ENCODE results near the gene MGAT5B. TPM values are rescaled to one million over a fixed set of nuclear protein-coding genes. Genes with fewer than 3 reads are reported as not detected.

Gene MGAT5B
- total RNA-seq, 1 donor from 2014 or later = 0.20 TPM

DNA sequence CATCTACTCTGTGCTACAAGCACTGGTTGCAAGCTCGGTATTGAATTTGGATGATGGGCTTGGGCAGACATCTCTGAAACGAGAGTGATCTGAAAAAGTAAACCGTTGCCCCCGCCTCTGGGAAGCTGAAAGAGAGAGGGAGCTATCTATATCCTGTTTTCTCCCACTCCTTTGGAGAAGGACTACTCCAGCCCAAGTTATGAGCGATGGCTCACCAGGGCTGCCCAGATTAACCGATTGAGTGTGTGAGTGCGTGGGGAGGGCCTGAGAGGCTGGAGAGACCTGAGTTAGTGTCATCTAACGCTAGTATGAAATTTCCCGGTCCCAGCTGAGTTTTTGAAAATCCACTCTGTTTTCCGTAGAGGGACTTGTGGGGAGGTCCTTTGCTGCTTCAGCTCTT, 11.5 kb downstream of the MGAT5B start:
- Mint-ChIP-seq H3K27me3 (ENCODE audit: low read depth) (peaks cover 28% of the 10 kb centered on the region), H3K36me3 (ENCODE audit: low read depth) (no peaks in the 10 kb centered on the region), H3K4me3 (ENCODE audit: unreplicated experiment) (no peak overlapping the region), H3K4me1 (ENCODE audit: low read depth) (no peaks in the 10 kb centered on the region), H3K27ac (ENCODE audit: unreplicated experiment) (no peak overlapping the region), H3K9me3 (ENCODE audit: low read depth) (peaks cover 3% of the 10 kb centered on the region)
- DNase-seq (ENCODE audit: low spot score) = no peak
- TF ChIP-seq, protein P1, sequence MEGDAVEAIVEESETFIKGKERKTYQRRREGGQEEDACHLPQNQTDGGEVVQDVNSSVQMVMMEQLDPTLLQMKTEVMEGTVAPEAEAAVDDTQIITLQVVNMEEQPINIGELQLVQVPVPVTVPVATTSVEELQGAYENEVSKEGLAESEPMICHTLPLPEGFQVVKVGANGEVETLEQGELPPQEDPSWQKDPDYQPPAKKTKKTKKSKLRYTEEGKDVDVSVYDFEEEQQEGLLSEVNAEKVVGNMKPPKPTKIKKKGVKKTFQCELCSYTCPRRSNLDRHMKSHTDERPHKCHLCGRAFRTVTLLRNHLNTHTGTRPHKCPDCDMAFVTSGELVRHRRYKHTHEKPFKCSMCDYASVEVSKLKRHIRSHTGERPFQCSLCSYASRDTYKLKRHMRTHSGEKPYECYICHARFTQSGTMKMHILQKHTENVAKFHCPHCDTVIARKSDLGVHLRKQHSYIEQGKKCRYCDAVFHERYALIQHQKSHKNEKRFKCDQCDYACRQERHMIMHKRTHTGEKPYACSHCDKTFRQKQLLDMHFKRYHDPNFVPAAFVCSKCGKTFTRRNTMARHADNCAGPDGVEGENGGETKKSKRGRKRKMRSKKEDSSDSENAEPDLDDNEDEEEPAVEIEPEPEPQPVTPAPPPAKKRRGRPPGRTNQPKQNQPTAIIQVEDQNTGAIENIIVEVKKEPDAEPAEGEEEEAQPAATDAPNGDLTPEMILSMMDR (IDR thresholded peaks at IDR 0.05) = no peak

DNA sequence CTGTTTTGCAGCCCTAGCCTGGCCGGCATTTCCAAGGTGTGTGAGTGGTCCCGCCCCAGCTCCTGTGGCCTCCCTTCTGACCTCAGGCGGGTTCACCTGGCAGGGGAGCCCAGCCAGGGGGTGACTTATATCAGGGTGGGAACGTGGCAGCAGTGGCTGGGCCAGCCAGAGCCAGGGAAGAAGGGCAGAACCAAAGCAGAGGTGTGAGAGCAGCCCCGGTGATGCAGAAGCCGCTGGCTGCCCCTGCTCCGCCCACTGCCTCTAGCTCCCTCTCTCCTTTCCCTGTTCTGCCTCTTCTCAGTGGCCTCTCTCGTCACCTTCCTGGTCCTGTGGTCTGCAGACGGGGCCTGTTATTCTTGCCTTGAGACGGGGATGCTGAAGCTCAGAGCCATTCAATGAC, 12.1 kb downstream of the MGAT5B start:
- no peaks in the 10 kb centered on the region for H3K36me3 Mint-ChIP-seq (ENCODE audit: low read depth)

DNA sequence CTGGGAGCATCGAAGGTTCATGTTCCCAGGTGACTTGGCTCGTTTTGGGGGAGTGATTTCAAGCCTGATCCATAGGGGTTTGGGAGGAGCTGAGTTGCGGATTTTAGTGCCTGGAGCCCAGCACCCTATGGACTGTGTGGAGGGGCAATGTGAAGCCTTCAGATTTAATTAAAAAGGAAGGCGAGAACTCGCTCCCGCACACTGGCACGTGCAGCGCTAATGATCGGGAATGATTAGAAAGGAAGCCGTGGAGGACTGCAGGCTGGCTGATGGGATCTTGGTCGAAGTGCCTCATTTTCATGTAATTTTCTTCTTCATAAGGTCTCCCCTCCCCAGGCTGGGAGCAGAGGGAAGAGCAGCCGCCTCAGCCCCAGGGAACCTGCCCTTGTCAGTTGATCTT, 12.8 kb downstream of the MGAT5B start:
- no peak for DNase-seq (ENCODE audit: low spot score)
- peaks cover 35% of the 10 kb centered on the region for H3K27me3 Mint-ChIP-seq (ENCODE audit: low read depth)
- H3K36me3 Mint-ChIP-seq (ENCODE audit: low read depth) = no peaks in the 10 kb centered on the region
- H3K4me3 Mint-ChIP-seq (ENCODE audit: unreplicated experiment) = no peak overlapping the region
- H3K9me3 Mint-ChIP-seq (ENCODE audit: low read depth) = no peaks in the 10 kb centered on the region
- TF ChIP-seq, protein P1 (IDR thresholded peaks at IDR 0.05) = no peak
- H3K27ac Mint-ChIP-seq (ENCODE audit: unreplicated experiment) = no peak overlapping the region
- H3K4me1 Mint-ChIP-seq (ENCODE audit: low read depth) = no peaks in the 10 kb centered on the region

More for the DNA sequence above, 12.1 kb downstream of the MGAT5B start:
- Mint-ChIP-seq H3K27me3 (ENCODE audit: low read depth) (peaks cover 30% of the 10 kb centered on the region), H3K4me1 (ENCODE audit: low read depth) (no peaks in the 10 kb centered on the region), H3K4me3 (ENCODE audit: unreplicated experiment) (no peak overlapping the region), H3K27ac (ENCODE audit: unreplicated experiment) (no peak overlapping the region), H3K9me3 (ENCODE audit: low read depth) (peaks cover 2% of the 10 kb centered on the region)
- DNase-seq (ENCODE audit: low spot score) = no peak
- TF ChIP-seq, protein P1 (IDR thresholded peaks at IDR 0.05) = no peak

DNA sequence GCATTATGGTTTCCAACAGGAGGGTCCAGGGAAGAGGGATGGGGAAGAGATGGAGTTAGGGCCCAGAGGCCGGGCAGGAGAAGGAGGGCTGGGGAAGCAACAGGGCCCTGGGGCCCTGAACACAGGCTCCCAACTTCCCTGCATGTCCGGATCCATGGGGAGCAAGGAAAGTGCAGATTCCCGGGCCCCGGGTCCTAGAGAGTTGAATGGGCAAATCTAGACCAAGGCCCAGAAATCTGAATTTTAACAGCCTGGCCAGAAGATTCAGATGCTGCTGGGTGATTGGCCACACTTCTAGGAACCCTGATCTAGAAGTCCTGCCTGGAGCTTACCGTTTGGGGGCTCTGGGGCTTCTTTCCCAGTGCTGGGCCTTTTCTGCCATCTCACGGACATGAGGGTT, 13.2 kb downstream of the MGAT5B start:
- DNase-seq (ENCODE audit: low spot score) = no peak
- Mint-ChIP-seq H3K4me1 (ENCODE audit: low read depth) (no peaks in the 10 kb centered on the region), H3K4me3 (ENCODE audit: unreplicated experiment) (no peak overlapping the region), H3K27me3 (ENCODE audit: low read depth) (peaks cover 37% of the 10 kb centered on the region), H3K36me3 (ENCODE audit: low read depth) (no peaks in the 10 kb centered on the region), H3K9me3 (ENCODE audit: low read depth) (no peaks in the 10 kb centered on the region), H3K27ac (ENCODE audit: unreplicated experiment) (no peak overlapping the region)
- TF ChIP-seq, protein P1 (IDR thresholded peaks at IDR 0.05) = no peak

DNA sequence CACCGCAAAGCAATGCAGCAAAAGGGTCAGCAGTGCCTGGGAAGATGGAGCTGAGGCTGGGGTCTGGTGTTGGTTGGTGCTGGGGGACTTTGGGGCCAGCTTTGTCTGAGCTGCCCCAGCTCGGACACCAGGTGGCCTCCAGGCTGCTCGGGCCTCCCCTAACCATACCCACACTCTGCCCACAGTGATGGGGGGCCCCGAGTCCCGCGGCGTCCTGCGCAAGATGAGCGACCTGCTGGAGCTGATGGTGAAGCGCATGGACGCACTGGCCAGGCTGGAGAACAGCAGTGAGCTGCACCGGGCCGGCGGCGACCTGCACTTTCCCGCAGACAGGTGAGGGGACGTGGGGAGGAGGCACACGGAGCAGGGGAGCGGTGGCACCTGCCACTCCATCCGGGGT, 13.8 kb downstream of the MGAT5B start:
- Mint-ChIP-seq H3K27me3 (ENCODE audit: low read depth) (peaks cover 38% of the 10 kb centered on the region), H3K36me3 (ENCODE audit: low read depth) (no peaks in the 10 kb centered on the region), H3K4me1 (ENCODE audit: low read depth) (no peaks in the 10 kb centered on the region), H3K4me3 (ENCODE audit: unreplicated experiment) (no peak overlapping the region), H3K9me3 (ENCODE audit: low read depth) (no peaks in the 10 kb centered on the region), H3K27ac (ENCODE audit: unreplicated experiment) (no peak overlapping the region)
- no peak for DNase-seq (ENCODE audit: low spot score)
- TF ChIP-seq, protein P1 (IDR thresholded peaks at IDR 0.05) = no peak

Measured in chondrocyte (in vitro differentiated cells).